Osteoblast (primary cell): ENCODE measurements around the gene SLC15A3. TPM values are rescaled to one million over a fixed set of nuclear protein-coding genes. Genes with fewer than 3 reads are reported as not detected.

Source experiments
- DNase-seq: peaks from one replicate; pipeline ENCODE4 v3.0.0; 2011; ENCODE audit warnings: low spot score, mixed read lengths; ENCODE audit not compliant: insufficient read length; ENCODE audit errors: missing footprints
- H2AFZ ChIP-seq: 2 replicates; pipeline ENCODE4 v1.6.0; 2011; ENCODE audit warnings: mild to moderate bottlenecking, low read length
- H3K27ac ChIP-seq: 2 replicates; pipeline ENCODE4 v1.5.1; 2011; ENCODE audit warnings: mild to moderate bottlenecking, low read depth, low read length, moderate library complexity
- H3K27me3 ChIP-seq: 2 replicates; pipeline ENCODE4 v1.6.0; 2012; ENCODE audit warnings: mild to moderate bottlenecking, control low read depth, inconsistent platforms, low read length, moderate library complexity; ENCODE audit not compliant: insufficient read depth
- H3K36me3 ChIP-seq: 2 replicates; pipeline ENCODE4 v1.5.1; 2011; ENCODE audit warnings: mild to moderate bottlenecking, low read length, control low read depth, moderate library complexity; ENCODE audit not compliant: insufficient read depth
- H3K4me1 ChIP-seq: 2 replicates; pipeline ENCODE4 v1.5.1; 2011; ENCODE audit warnings: mild to moderate bottlenecking, low read length, control low read depth, moderate library complexity; ENCODE audit not compliant: insufficient read depth
- H3K4me2 ChIP-seq: 2 replicates; pipeline ENCODE4 v1.6.0; 2011; ENCODE audit warnings: mild to moderate bottlenecking, low read length; ENCODE audit not compliant: insufficient read depth
- H3K4me3 ChIP-seq: fragments of 200-600 bp; sonication (generic); 3 replicates; pipeline ENCODE4 v1.5.1; 2012; ENCODE audit warnings: mild to moderate bottlenecking, low read length, inconsistent platforms; ENCODE audit not compliant: insufficient read depth
- H3K79me2 ChIP-seq: 2 replicates; pipeline ENCODE4 v1.6.0; 2012; ENCODE audit warnings: mild to moderate bottlenecking, low read length, control low read depth, inconsistent platforms; ENCODE audit not compliant: insufficient read depth
- H3K9me3 ChIP-seq: 2 replicates; pipeline ENCODE4 v1.5.1; 2011; ENCODE audit warnings: low read depth, low read length, control low read depth
- H4K20me1 ChIP-seq: 2 replicates; pipeline ENCODE4 v1.6.0; 2012; ENCODE audit warnings: mild to moderate bottlenecking, low read length, control low read depth; ENCODE audit not compliant: insufficient read depth
- CTCF ChIP-seq: IDR thresholded peaks from 2 replicates; pipeline ENCODE4 v1.5.1; 2011; ENCODE audit warnings: mild to moderate bottlenecking, low read depth, low read length, moderate library complexity; ENCODE audit errors: extremely low read depth
- small RNA-seq: library from RNA; depleted of rRNA; stranded (forward); fragments of <200 nt; gene quantifications from one replicate; pipeline ENCODE3, GENCODE V24; 2012
- total RNA-seq: library from RNA; depleted of rRNA; stranded (reverse); fragments of >200 nt; gene quantifications from 2 replicates; pipeline ENCODE4 v1.2.3, GENCODE V29; 2012

SLC15A3 gene
- total RNA-seq, 1 donor = 10.9 TPM

- H3K9me3 ChIP-seq = no peaks in the 10 kb centered on the region
- peaks cover 33% of the 10 kb centered on the region for H3K36me3 ChIP-seq
- H3K4me3 ChIP-seq = no peak overlapping the region
- H3K27ac ChIP-seq = no peak overlapping the region
- H2AFZ ChIP-seq = no peak overlapping the region
- H3K4me2 ChIP-seq = no peak overlapping the region
- no peak for TF ChIP-seq CTCF
- no peaks in the 10 kb centered on the region for H3K79me2 ChIP-seq
- no peak for DNase-seq
- no peaks in the 10 kb centered on the region for H3K4me1 ChIP-seq
- H4K20me1 ChIP-seq = no peaks in the 10 kb centered on the region
- H3K27me3 ChIP-seq = no peaks in the 10 kb centered on the region
Observed at GRCh38 chr11:60890696-60891095, 61.3 kb downstream of the SLC15A3 start.

GRCh38 chr11:60889869-60890311 lies 62.1 kb downstream of the SLC15A3 start:
- peaks cover 28% of the 10 kb centered on the region for H3K36me3 ChIP-seq
- no peak for TF ChIP-seq CTCF
- no peak overlapping the region for H3K27ac ChIP-seq
- H3K4me3 ChIP-seq = no peak overlapping the region
- DNase-seq = no peak
- no peak overlapping the region for H2AFZ ChIP-seq
- no peaks in the 10 kb centered on the region for H3K79me2 ChIP-seq
- H3K4me1 ChIP-seq = no peaks in the 10 kb centered on the region
- H4K20me1 ChIP-seq = no peaks in the 10 kb centered on the region
- H3K9me3 ChIP-seq = no peaks in the 10 kb centered on the region
- H3K27me3 ChIP-seq = no peaks in the 10 kb centered on the region
- H3K4me2 ChIP-seq = no peak overlapping the region

- Histone ChIP-seq H3K4me2 (no peak overlapping the region), H3K9me3 (no peaks in the 10 kb centered on the region), H3K36me3 (peaks cover 17% of the 10 kb centered on the region), H3K4me1 (no peaks in the 10 kb centered on the region), H3K4me3 (no peak overlapping the region), H3K79me2 (no peaks in the 10 kb centered on the region), H4K20me1 (no peaks in the 10 kb centered on the region), H3K27me3 (no peaks in the 10 kb centered on the region), H3K27ac (no peak overlapping the region), H2AFZ (no peak overlapping the region)
- TF ChIP-seq CTCF = peak; percentile 80
- DNase-seq = no peak
Observed at GRCh38 chr11:60887556-60887955, 64.4 kb downstream of the SLC15A3 start.

Small RNAs within 50 kb of the gene (small RNA-seq; reads per million reads assigned to genes)
- gene RNU6-933P = not detected

Other genes starting within 250 kb of the SLC15A3 start
- gene MS4A18, start 227.5 kb downstream of the SLC15A3 start, total RNA-seq = not detected in 2 replicates
- gene MS4A15, start 195.3 kb downstream of the SLC15A3 start, total RNA-seq = not detected in 2 replicates
- not detected in 2 replicates for gene MS4A10, start 166.8 kb downstream of the SLC15A3 start, total RNA-seq
- 6.2 and 7.4 TPM in 2 replicates for gene CCDC86, start 110.1 kb downstream of the SLC15A3 start, total RNA-seq
- not detected in 2 replicates for gene PTGDR2, start 96.2 kb downstream of the SLC15A3 start, total RNA-seq
- under 0.01 and 0.36 TPM in 2 replicates for gene ZP1, start 84.6 kb downstream of the SLC15A3 start, total RNA-seq
- gene PRPF19, start 45.6 kb downstream of the SLC15A3 start, total RNA-seq = 39.8 and 46.0 TPM in 2 replicates
- 36.6 and 38.6 TPM in 2 replicates for gene TMEM109, start 38.0 kb downstream of the SLC15A3 start, total RNA-seq
- gene TMEM132A, start 27.7 kb downstream of the SLC15A3 start, total RNA-seq = 12.1 and 19.5 TPM in 2 replicates
- gene CD6, start 19.5 kb upstream of the SLC15A3 start, total RNA-seq = not detected in 2 replicates
- gene CD5, start 150.3 kb upstream of the SLC15A3 start, total RNA-seq = not detected in 2 replicates
- 16.8 and 19.2 TPM in 2 replicates for gene VPS37C, start 209.2 kb upstream of the SLC15A3 start, total RNA-seq